HG03575 (cell line): ENCODE data around the gene ZSWIM8.
"Not testable (repeated sequence)": the region's sequence is repeated elsewhere in the genome, so short reads cannot be mapped to it uniquely, and the experiment has no call there.

Experiments
- ATAC-seq: cut with Tn5 transposase; IDR thresholded peaks from one replicate; pipeline ENCODE4 v1.9.1; 2021; ENCODE audit not compliant: unreplicated experiment, insufficient number of reproducible peaks, low FRiP score; ENCODE audit errors: extremely low read depth

The ZSWIM8 gene, protein sequence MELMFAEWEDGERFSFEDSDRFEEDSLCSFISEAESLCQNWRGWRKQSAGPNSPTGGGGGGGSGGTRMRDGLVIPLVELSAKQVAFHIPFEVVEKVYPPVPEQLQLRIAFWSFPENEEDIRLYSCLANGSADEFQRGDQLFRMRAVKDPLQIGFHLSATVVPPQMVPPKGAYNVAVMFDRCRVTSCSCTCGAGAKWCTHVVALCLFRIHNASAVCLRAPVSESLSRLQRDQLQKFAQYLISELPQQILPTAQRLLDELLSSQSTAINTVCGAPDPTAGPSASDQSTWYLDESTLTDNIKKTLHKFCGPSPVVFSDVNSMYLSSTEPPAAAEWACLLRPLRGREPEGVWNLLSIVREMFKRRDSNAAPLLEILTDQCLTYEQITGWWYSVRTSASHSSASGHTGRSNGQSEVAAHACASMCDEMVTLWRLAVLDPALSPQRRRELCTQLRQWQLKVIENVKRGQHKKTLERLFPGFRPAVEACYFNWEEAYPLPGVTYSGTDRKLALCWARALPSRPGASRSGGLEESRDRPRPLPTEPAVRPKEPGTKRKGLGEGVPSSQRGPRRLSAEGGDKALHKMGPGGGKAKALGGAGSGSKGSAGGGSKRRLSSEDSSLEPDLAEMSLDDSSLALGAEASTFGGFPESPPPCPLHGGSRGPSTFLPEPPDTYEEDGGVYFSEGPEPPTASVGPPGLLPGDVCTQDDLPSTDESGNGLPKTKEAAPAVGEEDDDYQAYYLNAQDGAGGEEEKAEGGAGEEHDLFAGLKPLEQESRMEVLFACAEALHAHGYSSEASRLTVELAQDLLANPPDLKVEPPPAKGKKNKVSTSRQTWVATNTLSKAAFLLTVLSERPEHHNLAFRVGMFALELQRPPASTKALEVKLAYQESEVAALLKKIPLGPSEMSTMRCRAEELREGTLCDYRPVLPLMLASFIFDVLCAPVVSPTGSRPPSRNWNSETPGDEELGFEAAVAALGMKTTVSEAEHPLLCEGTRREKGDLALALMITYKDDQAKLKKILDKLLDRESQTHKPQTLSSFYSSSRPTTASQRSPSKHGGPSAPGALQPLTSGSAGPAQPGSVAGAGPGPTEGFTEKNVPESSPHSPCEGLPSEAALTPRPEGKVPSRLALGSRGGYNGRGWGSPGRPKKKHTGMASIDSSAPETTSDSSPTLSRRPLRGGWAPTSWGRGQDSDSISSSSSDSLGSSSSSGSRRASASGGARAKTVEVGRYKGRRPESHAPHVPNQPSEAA (N-terminal part only)

GRCh38 chr10:73785211-73785720 is at the start of gene ZSWIM8:
Gene ZSWIM8, plus strand, starts transcription at chr10:73785606. Its CDS starts 273 bp downstream, at chr10:73785879.
- peak; percentile 42 for ATAC-seq

- not testable (repeated sequence) for ATAC-seq
Observed at GRCh38 chr10:73740501-73741254, 44.7 kb upstream of the ZSWIM8 start.

GRCh38 chr10:73742454-73742734 is 43.0 kb upstream of the ZSWIM8 start:
- no peak for ATAC-seq

DNA sequence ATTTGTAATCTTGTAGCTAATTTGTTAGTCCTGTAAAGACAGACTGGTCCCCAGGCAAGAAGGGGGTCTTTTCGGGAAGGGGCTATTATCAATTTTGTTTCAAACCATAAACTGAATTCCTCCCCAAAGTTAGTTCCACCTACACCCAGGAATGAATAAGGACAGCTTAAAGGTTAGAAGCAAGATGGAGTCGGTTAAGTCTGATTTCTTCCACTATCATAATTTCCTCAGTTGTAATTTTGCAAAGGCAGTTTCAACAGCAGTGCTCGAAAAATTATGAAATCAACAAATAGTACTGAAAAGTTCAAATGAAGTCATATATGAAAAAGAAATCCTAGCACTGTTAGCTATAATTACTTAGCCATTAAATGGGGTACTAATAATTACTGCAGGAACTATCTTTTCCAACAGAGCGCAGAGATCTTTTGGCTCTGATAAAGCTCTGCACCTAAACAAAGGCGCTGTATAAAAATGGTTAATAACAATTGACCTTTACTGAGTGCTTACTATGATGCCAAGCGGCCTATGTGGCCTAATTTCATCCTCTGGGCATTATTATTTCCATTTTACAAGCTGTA is 42.0 kb upstream of the ZSWIM8 start:
- ATAC-seq: no peak

DNA sequence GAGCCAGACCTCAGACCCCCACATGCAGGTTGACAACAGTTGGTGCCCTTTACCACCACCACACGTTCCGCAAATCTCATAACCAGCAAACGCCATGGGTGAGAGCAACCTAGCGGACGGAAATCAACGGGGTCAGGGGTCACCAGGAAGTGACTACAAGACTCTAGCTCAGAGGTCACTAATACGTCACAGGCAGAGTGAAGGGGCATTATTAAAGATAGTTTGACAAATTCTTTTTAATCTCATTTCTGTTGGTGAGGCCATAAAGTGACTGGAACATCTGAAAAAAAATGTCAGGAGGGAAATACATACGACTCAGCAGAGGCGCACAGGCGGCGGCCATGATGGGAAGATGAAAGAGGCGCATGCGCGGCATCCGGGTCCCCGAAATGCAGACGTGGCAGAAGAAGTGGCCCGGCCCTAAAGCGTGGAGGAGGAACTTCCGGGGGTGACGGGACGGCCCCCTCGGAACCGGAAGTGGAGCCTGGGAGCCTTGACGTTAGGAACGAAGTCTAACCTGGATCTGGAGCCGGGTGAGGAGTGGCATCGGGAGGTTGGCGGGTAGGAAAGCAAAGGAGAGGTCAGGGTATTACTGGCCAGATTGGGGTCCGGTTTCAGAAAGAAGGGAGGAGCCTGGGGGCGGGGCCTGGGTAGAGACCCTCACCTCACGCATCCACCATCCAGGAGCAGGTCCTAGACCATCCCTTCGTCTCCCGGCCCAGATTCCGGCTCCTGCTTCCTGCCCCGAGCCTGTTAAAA is 41.3 kb upstream of the ZSWIM8 start, which contains the start of gene SEC24C:
Gene SEC24C, plus strand, starts transcription at position 468 of the 759 bp plus-strand sequence. CDS start 2,461 bp downstream, outside the sequence.
- no peak for ATAC-seq

GRCh38 chr10:73744664-73744975 is 40.8 kb upstream of the ZSWIM8 start:
- ATAC-seq: no peak

DNA sequence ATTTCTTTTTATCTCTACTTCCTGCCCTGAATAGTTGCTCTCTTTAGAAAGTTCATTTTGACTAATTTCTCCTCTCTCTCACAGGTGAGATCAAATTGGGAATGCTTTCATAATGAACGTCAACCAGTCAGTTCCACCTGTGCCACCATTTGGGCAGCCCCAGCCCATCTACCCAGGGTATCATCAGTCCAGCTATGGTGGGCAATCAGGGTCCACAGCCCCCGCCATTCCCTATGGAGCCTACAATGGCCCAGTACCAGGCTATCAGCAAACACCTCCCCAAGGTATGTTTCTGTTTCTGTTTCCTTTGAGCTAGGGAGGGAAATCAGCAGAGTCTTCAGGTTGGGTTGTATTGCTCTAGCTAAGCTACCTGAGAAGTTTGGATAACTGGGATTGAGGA is 38.7 kb upstream of the ZSWIM8 start:
- ATAC-seq: no peak

DNA sequence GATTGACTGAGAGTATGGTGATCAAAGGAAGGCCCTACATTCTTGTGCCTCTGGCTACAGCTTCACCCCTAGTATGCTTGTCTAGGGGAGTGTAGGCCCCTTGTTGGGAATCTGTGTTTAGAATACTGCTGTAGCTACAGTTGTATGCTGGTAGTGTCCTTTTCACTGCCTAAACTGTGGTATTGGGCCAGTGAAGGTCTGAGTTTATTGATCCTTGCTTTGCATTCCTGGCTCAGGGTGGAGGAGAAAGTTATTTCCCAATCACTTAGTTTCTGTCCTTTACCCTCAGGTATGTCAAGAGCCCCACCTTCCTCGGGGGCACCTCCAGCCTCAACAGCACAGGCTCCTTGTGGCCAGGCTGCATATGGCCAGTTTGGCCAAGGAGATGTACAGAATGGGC is 34.6 kb upstream of the ZSWIM8 start:
- ATAC-seq: no peak

DNA sequence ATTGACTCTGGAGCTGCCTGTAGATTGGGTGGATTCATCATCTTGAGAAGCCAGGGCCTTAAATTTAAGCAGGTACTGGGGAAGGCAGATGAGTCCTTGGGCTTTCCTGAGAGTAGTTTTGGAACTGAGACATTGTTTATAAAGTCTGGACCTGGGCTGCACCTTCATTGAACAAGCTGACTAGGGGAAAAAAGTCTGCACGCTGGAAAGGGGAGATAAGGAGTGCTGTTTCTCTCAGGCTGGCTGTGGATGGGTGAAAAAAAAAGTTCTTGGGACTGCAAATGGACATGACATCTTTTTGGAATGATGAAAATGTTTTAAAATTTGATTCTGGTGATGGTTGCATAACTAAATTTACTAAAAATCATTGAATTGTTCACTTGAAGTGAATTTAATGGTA is 29.2 kb upstream of the ZSWIM8 start:
- no peak for ATAC-seq

GRCh38 chr10:73758704-73759511 is 26.5 kb upstream of the ZSWIM8 start:
- no peak for ATAC-seq

DNA sequence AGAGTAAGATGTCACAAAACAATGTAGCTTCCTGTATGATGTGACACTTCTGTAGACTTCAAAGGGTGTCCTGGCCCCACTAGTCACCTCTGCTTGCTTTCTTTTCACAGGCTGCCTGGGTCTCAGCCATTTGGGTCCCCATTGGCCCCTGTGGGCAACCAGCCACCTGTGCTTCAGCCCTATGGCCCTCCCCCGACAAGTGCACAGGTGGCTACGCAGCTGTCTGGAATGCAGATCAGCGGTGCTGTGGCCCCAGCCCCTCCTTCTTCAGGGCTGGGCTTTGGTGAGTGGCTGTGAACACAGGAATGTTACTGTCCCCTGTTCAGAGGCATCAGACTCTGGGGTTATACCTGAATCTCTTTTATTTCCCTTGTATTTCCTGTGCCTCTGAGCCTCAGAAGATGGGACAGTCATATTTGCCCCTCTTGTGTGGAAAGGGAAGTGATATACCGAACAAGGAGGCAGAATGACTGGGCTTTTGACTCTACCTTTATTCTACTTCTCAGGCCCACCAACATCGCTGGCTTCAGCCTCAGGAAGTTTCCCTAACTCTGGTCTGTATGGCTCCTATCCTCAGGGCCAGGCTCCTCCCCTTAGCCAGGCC is 25.8 kb upstream of the ZSWIM8 start:
- ATAC-seq: no peak

DNA sequence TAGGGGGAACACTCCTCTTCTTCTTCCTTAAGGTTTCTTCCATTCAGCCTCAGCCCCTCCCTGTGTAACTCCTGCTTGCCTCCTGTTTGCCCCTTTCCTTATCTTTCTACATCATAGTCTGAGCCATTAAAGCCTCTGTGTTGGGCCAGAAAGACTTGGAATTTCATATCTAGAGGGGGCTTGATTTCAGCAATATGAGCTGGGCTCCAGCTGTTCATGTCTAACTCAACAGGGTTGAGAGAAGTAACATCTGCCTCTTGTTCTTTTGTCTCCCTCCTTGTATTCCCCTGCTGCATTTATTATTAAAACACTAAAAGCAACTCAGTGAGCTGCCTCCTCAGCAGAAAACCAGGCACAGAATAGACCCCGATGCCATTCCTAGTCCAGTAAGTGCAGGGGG is 23.6 kb upstream of the ZSWIM8 start:
- no peak for ATAC-seq

- no peak for ATAC-seq
Observed at GRCh38 chr10:73762915-73763314, 22.5 kb upstream of the ZSWIM8 start.

DNA sequence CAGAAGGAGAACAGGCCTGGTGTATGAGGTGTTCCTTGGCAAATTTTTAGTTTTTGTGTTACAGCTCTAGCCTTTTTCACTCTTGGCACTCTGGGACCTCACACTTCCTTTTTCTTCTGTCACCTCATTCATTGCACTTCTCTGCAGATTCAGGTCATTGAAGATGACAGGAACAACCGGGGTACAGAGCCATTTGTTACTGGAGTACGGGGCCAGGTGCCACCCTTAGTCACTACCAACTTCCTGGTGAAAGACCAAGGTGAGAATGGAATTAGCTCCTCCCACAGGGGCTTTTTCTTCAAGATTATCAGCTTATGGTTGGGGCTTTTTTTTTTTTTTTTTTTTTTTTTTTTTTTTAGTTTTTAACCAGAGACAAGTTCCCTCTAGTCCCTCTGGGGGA is 22.1 kb upstream of the ZSWIM8 start:
- no peak for ATAC-seq

- ATAC-seq: no peak
Observed at GRCh38 chr10:73765066-73765465, 20.3 kb upstream of the ZSWIM8 start.

GRCh38 chr10:73768881-73769280 is 16.5 kb upstream of the ZSWIM8 start:
- ATAC-seq: no peak

GRCh38 chr10:73769396-73769795 is 16.0 kb upstream of the ZSWIM8 start:
- ATAC-seq: no peak
